Liver (tissue), 3 donors: ENCODE data around the gene MOB3B.

Experiments
- CTCF ChIP-seq: fragments of 150-350 bp; IDR thresholded peaks from 2 replicates; pipeline ENCODE4 v1.5.1; 2017; ENCODE audit warnings: improper control_type of control experiment, low read depth, low read length; ENCODE audit not compliant: missing input control
- EGR1 ChIP-seq, 2 donors: IDR thresholded peaks; 2 replicates each; pipeline ENCODE4 v1.6.1; 2016 to 2018; ENCODE audit warnings: antibody characterized with exemption in 2 of 2, low read depth in 2 of 2
- FOXA1 ChIP-seq: IDR thresholded peaks from 2 replicates; pipeline ENCODE4 v1.6.1; 2016; ENCODE audit warnings: antibody characterized with exemption
- GABPA ChIP-seq, 2 donors: IDR thresholded peaks in 1 of 2; conservative IDR thresholded peaks in 1 of 2; 2 replicates each; pipeline ENCODE4 v1.6.1; 2016; ENCODE audit warnings: antibody characterized with exemption in 2 of 2, mild to moderate bottlenecking in 1 of 2, moderate library complexity in 1 of 2
- MAX ChIP-seq: IDR thresholded peaks from 2 replicates; pipeline ENCODE4 v1.6.1; 2016; ENCODE audit warnings: antibody characterized with exemption
- RAD21 ChIP-seq, 2 donors: IDR thresholded peaks; 2 replicates each; pipeline ENCODE4 v1.6.1; 2016; ENCODE audit warnings: antibody characterized with exemption in 2 of 2, mild to moderate bottlenecking in 2 of 2
- SP1 ChIP-seq: IDR thresholded peaks from 2 replicates; pipeline ENCODE4 v1.6.1; 2018; ENCODE audit warnings: antibody characterized with exemption, mild to moderate bottlenecking
- TAF1 ChIP-seq: conservative IDR thresholded peaks from 2 replicates; pipeline ENCODE4 v1.6.1; 2016; ENCODE audit warnings: antibody characterized with exemption, mild to moderate bottlenecking
- YY1 ChIP-seq: IDR thresholded peaks from 2 replicates; pipeline ENCODE4 v1.6.1; 2016; ENCODE audit warnings: antibody characterized with exemption, mild to moderate bottlenecking
- TF ChIP-seq, protein P1 (sequence below): IDR thresholded peaks from 2 replicates; pipeline ENCODE4 v1.6.1; 2016; ENCODE audit warnings: antibody characterized with exemption
- TF ChIP-seq, protein P2 (sequence below): IDR thresholded peaks from 2 replicates; pipeline ENCODE4 v1.6.1; 2016; ENCODE audit warnings: antibody characterized with exemption, mild to moderate bottlenecking
- donor health status: healthy.
- donor health status: healthy.

- TF ChIP-seq GABPA (IDR thresholded peaks at IDR 0.05 in 1 of 2, conservative IDR thresholded peaks at IDR 0.05 in 1 of 2) (no peak), CTCF (no peak), TAF1 (no peak), EGR1 (IDR thresholded peaks at IDR 0.05; ENCODE audit: low read depth in 2 of 2) (no peak), YY1 (no peak), RAD21 (IDR thresholded peaks at IDR 0.05) (no peak), SP1 (no peak), FOXA1 (no peak), MAX (no peak)
- TF ChIP-seq, protein P1, sequence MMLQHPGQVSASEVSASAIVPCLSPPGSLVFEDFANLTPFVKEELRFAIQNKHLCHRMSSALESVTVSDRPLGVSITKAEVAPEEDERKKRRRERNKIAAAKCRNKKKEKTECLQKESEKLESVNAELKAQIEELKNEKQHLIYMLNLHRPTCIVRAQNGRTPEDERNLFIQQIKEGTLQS = no peak
- TF ChIP-seq, protein P2, sequence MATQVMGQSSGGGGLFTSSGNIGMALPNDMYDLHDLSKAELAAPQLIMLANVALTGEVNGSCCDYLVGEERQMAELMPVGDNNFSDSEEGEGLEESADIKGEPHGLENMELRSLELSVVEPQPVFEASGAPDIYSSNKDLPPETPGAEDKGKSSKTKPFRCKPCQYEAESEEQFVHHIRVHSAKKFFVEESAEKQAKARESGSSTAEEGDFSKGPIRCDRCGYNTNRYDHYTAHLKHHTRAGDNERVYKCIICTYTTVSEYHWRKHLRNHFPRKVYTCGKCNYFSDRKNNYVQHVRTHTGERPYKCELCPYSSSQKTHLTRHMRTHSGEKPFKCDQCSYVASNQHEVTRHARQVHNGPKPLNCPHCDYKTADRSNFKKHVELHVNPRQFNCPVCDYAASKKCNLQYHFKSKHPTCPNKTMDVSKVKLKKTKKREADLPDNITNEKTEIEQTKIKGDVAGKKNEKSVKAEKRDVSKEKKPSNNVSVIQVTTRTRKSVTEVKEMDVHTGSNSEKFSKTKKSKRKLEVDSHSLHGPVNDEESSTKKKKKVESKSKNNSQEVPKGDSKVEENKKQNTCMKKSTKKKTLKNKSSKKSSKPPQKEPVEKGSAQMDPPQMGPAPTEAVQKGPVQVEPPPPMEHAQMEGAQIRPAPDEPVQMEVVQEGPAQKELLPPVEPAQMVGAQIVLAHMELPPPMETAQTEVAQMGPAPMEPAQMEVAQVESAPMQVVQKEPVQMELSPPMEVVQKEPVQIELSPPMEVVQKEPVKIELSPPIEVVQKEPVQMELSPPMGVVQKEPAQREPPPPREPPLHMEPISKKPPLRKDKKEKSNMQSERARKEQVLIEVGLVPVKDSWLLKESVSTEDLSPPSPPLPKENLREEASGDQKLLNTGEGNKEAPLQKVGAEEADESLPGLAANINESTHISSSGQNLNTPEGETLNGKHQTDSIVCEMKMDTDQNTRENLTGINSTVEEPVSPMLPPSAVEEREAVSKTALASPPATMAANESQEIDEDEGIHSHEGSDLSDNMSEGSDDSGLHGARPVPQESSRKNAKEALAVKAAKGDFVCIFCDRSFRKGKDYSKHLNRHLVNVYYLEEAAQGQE = no peak
Measured at GRCh38 chr9:27303219-27303618, 226.4 kb downstream of the MOB3B start.
